Measurements from ENCODE around the gene POLR1H. TPM values are rescaled to one million over a fixed set of nuclear protein-coding genes. Genes with fewer than 3 reads are reported as not detected.

POLR1H gene
- total RNA-seq, 1 experiment from 2014 or later = 31.9 TPM

DNA sequence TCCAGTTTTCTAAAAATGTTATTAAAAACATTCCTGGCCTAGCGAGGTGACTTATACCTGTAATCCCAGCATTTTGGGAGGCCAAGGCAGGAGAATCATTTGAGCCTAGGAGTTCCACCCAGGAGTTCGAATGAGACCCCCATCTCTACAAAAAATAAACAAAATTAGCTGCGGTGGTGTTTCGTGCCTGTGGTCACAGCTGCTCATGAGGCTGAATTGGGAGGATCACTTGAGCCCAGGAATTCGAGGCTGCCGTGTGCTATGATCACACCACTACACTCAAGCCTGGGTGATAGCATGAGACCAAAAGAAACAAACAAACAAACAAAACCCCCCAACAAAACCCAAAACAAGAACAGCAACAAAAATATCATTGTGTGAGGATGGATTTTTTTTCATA lies 19.8 kb upstream of the POLR1H start:
- Histone ChIP-seq H3K4me2 (ENCODE audit: insufficient read depth, insufficient read length, low read length) (no peak overlapping the region), H3K23me2 (ENCODE audit: insufficient read length, low read depth, low read length, poor library complexity, severe bottlenecking) (no peaks in the 10 kb centered on the region), H3K23ac (ENCODE audit: insufficient read length, low read depth, low read length) (no peak overlapping the region), H2AK5ac (ENCODE audit: insufficient read length, low read length) (no peak overlapping the region), H3K79me1 (ENCODE audit: insufficient read depth, low read depth, low read length, poor library complexity, severe bottlenecking) (no peaks in the 10 kb centered on the region), H2BK15ac (ENCODE audit: low read depth, low read length) (no peak overlapping the region; the same call in 1 of the 2 replicates), H3K9me3 (ENCODE audit: control insufficient read depth, low read depth, low read length) (no peaks in the 10 kb centered on the region), H2BK20ac (ENCODE audit: low read depth, low read length, poor library complexity, severe bottlenecking) (no peak overlapping the region), H2BK120ac (ENCODE audit: low read depth, low read length, poor library complexity, severe bottlenecking) (no peak overlapping the region), H4K5ac (ENCODE audit: insufficient read length, low read depth, low read length) (no peak overlapping the region), H4K8ac (replicated peaks; ENCODE audit: insufficient read length, low read depth, low read length) (no peak overlapping the region), H2BK12ac (ENCODE audit: insufficient read length, low read depth, low read length) (no peak overlapping the region), H3K4me1 (ENCODE audit: insufficient read depth, low read length) (no peaks in the 10 kb centered on the region), H3K14ac (ENCODE audit: insufficient read depth, low read length) (no peak overlapping the region), H4K91ac (ENCODE audit: insufficient read length, low read depth, low read length) (no peak overlapping the region), H3K18ac (ENCODE audit: insufficient read length, low read depth, low read length) (no peak overlapping the region), H3K9ac (ENCODE audit: extremely low read depth, insufficient read length, low read length) (no peak overlapping the region), H3K4ac (ENCODE audit: low read depth, low read length) (no peak overlapping the region), H3K79me2 (ENCODE audit: insufficient read depth, low read length) (no peaks in the 10 kb centered on the region), H4K20me1 (ENCODE audit: control insufficient read depth, insufficient read depth, insufficient read length) (no peaks in the 10 kb centered on the region), H3K27ac (ENCODE audit: insufficient read length, low read depth, low read length) (no peak overlapping the region), H2BK5ac (ENCODE audit: insufficient read length, low read length) (no peak overlapping the region), H3K56ac (ENCODE audit: insufficient read length, low read depth, low read length) (no peak overlapping the region), H2AFZ (ENCODE audit: low read length) (no peak overlapping the region), H3K27me3 (ENCODE audit: insufficient read depth, low read length) (no peaks in the 10 kb centered on the region), H3T11ph (ENCODE audit: low read length) (no peak overlapping the region)
- Mint-ChIP-seq H3K4me1 (no peaks in the 10 kb centered on the region), H3K9me3 (no peaks in the 10 kb centered on the region), H3K4me3 (no peak overlapping the region), H3K27me3 (ENCODE audit: low read depth) (peaks cover 2% of the 10 kb centered on the region; the same call in 1 of the 2 replicates), H3K36me3 (ENCODE audit: insufficient read depth in 1 of 3, low read depth in 3 of 3) (no peaks in the 10 kb centered on the region), H3K27ac (no peak overlapping the region)
- no CpG with 5 or more reads among the region's 6 CpGs for WGBS (ENCODE audit: extremely low coverage, insufficient read length, low lambda C conversion rate)
- TF ChIP-seq, protein P1, sequence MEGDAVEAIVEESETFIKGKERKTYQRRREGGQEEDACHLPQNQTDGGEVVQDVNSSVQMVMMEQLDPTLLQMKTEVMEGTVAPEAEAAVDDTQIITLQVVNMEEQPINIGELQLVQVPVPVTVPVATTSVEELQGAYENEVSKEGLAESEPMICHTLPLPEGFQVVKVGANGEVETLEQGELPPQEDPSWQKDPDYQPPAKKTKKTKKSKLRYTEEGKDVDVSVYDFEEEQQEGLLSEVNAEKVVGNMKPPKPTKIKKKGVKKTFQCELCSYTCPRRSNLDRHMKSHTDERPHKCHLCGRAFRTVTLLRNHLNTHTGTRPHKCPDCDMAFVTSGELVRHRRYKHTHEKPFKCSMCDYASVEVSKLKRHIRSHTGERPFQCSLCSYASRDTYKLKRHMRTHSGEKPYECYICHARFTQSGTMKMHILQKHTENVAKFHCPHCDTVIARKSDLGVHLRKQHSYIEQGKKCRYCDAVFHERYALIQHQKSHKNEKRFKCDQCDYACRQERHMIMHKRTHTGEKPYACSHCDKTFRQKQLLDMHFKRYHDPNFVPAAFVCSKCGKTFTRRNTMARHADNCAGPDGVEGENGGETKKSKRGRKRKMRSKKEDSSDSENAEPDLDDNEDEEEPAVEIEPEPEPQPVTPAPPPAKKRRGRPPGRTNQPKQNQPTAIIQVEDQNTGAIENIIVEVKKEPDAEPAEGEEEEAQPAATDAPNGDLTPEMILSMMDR (conservative IDR thresholded peaks at IDR 0.05) = no peak
- no peak for DNase-seq

Measured in H9 (cell line).